Ascending aorta (tissue), 2 donors: ENCODE data around the gene GDAP2. TPM values are rescaled to one million over a fixed set of nuclear protein-coding genes. Genes with fewer than 3 reads are reported as not detected.

Source experiments
- DNase-seq, 2 donors: peaks; one replicate each; pipeline ENCODE4 v3.0.0-alpha.2; 2019; ENCODE audit warnings: low spot score in 2 of 2
- H3K27ac ChIP-seq, 2 donors: fragments of 200-600 bp; sonication (generic); one replicate each; pipeline ENCODE4 v1.5.1; 2016 to 2017; ENCODE audit warnings: mild to moderate bottlenecking in 1 of 2
- H3K27me3 ChIP-seq: fragments of 200-600 bp; sonication (generic); one replicate; pipeline ENCODE4 v1.5.1; 2017
- H3K36me3 ChIP-seq, 2 donors: fragments of 200-600 bp; sonication (generic); one replicate each; pipeline ENCODE4 v1.5.1; 2016
- H3K4me1 ChIP-seq, 2 donors: fragments of 200-600 bp; sonication (generic); one replicate each; pipeline ENCODE4 v1.5.1; 2016 to 2017; ENCODE audit warnings: mild to moderate bottlenecking in 1 of 2
- H3K4me3 ChIP-seq, 2 donors: fragments of 200-600 bp; sonication (generic); one replicate each; pipeline ENCODE4 v1.5.1; 2016 to 2017; ENCODE audit warnings: mild to moderate bottlenecking in 1 of 2
- H3K9me3 ChIP-seq, 2 donors: fragments of 200-600 bp; sonication (generic); one replicate each; pipeline ENCODE4 v1.5.1; 2016
- intact Hi-C: fragments of 100-400 bp; cut with DNase I; formaldehyde crosslinking; loops from one replicate; pipeline ENCODE4 v1.15.1; 2023
- total RNA-seq: library from RNA; depleted of rRNA; stranded (reverse); fragments of >200 nt; gene quantifications from one replicate; pipeline ENCODE4 v1.1.0, GENCODE V29; 2016
- TF ChIP-seq, protein P1 (sequence below), 3 experiments: fragments of 200-600 bp in 2 of 3; fragments of 450-650 bp in 1 of 3; sonication (generic) in 2 of 3; IDR thresholded peaks; one replicate each; pipeline ENCODE4 v1.5.1; 2016 to 2019; ENCODE audit warnings: antibody characterized with exemption in 3 of 3, mild to moderate bottlenecking in 1 of 3, moderate library complexity in 1 of 3

GDAP2 gene
- total RNA-seq, 1 donor from 2014 or later = 9.5 TPM

DNA sequence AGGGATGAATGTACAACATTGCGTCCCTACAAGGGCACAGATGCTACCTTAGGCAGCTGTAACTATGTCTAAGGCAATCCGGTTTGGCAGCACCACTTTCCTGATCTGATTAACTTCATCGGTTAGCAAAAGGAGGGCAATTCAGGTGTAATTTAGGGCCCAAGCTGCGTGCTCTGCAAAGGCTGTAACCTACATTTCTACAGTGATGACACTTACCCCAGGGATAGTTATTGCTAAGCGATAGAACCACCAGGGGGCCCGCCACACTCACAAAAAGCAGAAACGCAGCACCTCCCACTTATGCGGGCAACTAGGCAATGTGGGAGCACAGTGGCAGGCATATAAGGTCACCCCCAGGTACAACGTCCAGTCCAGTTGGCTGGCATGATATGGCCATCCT lies 113.5 kb downstream of the GDAP2 start:
- TF ChIP-seq, protein P1, sequence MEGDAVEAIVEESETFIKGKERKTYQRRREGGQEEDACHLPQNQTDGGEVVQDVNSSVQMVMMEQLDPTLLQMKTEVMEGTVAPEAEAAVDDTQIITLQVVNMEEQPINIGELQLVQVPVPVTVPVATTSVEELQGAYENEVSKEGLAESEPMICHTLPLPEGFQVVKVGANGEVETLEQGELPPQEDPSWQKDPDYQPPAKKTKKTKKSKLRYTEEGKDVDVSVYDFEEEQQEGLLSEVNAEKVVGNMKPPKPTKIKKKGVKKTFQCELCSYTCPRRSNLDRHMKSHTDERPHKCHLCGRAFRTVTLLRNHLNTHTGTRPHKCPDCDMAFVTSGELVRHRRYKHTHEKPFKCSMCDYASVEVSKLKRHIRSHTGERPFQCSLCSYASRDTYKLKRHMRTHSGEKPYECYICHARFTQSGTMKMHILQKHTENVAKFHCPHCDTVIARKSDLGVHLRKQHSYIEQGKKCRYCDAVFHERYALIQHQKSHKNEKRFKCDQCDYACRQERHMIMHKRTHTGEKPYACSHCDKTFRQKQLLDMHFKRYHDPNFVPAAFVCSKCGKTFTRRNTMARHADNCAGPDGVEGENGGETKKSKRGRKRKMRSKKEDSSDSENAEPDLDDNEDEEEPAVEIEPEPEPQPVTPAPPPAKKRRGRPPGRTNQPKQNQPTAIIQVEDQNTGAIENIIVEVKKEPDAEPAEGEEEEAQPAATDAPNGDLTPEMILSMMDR (IDR thresholded peaks at IDR 0.05) = no peak
- Histone ChIP-seq H3K9me3 (no peaks in the 10 kb centered on the region), H3K36me3 (no peaks in the 10 kb centered on the region), H3K27me3 (no peaks in the 10 kb centered on the region), H3K4me3 (no peak overlapping the region), H3K4me1 (peaks cover under 1 to 23% of the 10 kb centered on the region in 2 donors), H3K27ac (peak overlapping the region in 1 of 2 donors; percentile 60)
- intact Hi-C loops = no loop called here
- no peak for DNase-seq

GRCh38 chr1:117814856-117815797 lies 114.3 kb downstream of the GDAP2 start:
- DNase-seq = no peak
- no peaks in the 10 kb centered on the region for H3K36me3 ChIP-seq
- peak overlapping the region; percentile 32 to 60 for H3K27ac ChIP-seq
- TF ChIP-seq, protein P1 (IDR thresholded peaks at IDR 0.05) = no peak
- H3K9me3 ChIP-seq = no peaks in the 10 kb centered on the region
- no peaks in the 10 kb centered on the region for H3K27me3 ChIP-seq
- peaks cover 0 to 23% of the 10 kb centered on the region in 2 donors for H3K4me1 ChIP-seq
- H3K4me3 ChIP-seq = no peak overlapping the region
- intact Hi-C loops = loop anchor here (5.0 kb wide), 1 partner anchor 72 kb away; no protein-coding TSS in a partner anchor

Other genes with a start within 250 kb of the GDAP2 start
- 4.3 TPM for gene WDR3, start 118 bp upstream of the GDAP2 start, total RNA-seq